Measurements from ENCODE around the gene IRF9. TPM values are rescaled to one million over a fixed set of nuclear protein-coding genes. Genes with fewer than 3 reads are reported as not detected.

IRF9 gene
- total RNA-seq, 2 experiments from 2014 or later: 172 to 209 TPM

DNA sequence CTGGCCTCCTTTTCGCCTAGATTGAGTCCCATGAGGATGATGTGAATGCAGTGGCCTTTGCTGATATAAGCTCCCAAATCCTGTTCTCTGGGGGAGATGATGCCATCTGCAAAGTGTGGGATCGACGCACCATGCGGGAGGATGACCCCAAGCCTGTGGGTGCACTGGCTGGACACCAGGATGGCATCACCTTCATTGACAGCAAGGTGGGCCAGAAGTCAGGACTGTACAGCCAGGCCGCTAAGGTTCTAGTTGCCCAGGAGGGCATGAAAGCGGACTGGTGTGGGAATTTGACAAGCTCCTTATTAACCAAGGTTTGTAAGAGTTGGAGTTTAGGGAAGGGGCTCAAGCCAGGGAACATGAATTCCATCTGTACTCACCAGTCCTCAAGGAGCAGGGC is 41.4 kb upstream of the IRF9 start:
- Mint-ChIP-seq H3K36me3 (ENCODE audit: low read depth) (peaks cover 59% of the 10 kb centered on the region), H3K4me3 (no peak overlapping the region), H3K9me3 (ENCODE audit: low read depth) (no peaks in the 10 kb centered on the region), H3K4me1 (peaks cover 23% of the 10 kb centered on the region), H3K27me3 (no peaks in the 10 kb centered on the region), H3K27ac (no peak overlapping the region)
- ATAC-seq (no peak), DNase-seq (no peak)
- CTCF ChIA-PET: interaction anchor here (0.6 kb wide), 1 partner anchor 391 kb away, joined by 5 read pairs; no protein-coding TSS in a partner anchor
- intact Hi-C loops (cut with DNase I, micrococcal nuclease): loop anchor here in 1 of 2 experiments (10.0 kb wide), 1 partner anchor 1025 kb away; the partner anchor contains the start of genes ACIN1 and C14orf119
- POLR2A ChIA-PET: interaction anchor here (1.0 kb wide), 1 partner anchor 41 kb away, joined by 3 read pairs; no protein-coding TSS in a partner anchor

DNA sequence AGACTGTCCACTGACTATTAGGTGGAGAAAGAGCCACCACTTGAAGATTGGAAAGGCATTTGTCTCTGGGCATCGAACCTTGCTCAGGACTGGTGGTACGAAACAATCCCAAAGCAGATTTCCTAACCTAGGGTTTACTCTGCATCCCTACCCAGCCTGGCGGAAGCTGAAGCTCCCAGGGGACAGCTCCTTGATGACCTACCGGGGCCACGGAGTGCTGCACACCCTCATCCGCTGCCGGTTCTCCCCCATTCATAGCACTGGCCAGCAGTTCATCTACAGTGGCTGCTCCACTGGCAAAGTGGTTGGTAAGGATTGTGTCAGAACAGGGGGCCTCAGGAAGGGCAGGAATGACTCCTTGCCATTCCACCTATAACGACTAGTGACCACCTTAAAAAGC is 39.9 kb upstream of the IRF9 start:
- intact Hi-C loops (cut with DNase I, micrococcal nuclease): no loop called here
- peaks cover 52% of the 10 kb centered on the region for H3K36me3 Mint-ChIP-seq (ENCODE audit: low read depth)
- no peak overlapping the region for H3K4me3 Mint-ChIP-seq
- no peak for ATAC-seq
- no peaks in the 10 kb centered on the region for H3K27me3 Mint-ChIP-seq
- no peak for DNase-seq
- CTCF ChIA-PET: interaction anchor here (1.7 kb wide), 1 partner anchor 13 kb away, joined by 5 read pairs; no protein-coding TSS in a partner anchor
- no peaks in the 10 kb centered on the region for H3K9me3 Mint-ChIP-seq (ENCODE audit: low read depth)
- H3K4me1 Mint-ChIP-seq: peaks cover 12% of the 10 kb centered on the region
- POLR2A ChIA-PET: no interaction called here
- no peak overlapping the region for H3K27ac Mint-ChIP-seq

DNA sequence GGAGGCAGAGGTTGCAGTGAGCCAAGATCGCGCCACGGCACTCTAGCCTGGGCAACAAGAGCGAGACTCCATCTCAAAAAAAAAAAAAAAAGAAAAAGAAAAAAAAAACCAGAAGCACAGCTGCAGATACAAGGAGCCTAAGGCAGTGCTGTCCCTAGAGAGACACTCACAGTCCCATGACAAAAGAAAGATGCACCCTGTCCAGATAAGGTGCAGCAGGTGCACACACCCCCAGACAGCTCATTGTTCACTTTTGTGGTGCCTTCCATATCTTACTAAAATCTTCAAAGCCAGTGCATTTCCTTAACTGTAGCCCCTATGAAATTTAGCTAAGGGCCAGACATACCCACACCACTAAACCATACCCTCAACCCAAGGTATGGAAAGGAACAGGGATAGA is 38.6 kb upstream of the IRF9 start:
- ChIA-PET CTCF (interaction anchor here (1.7 kb wide), 1 partner anchor 14 kb away, joined by 5 read pairs; no protein-coding TSS in a partner anchor), POLR2A (interaction anchor here (0.6 kb wide), 2 partner anchors 66 to 185 kb away, joined by 3 read pairs; partner anchors contain the start of gene IPO4)
- H3K4me1 Mint-ChIP-seq: peaks cover 5% of the 10 kb centered on the region
- H3K4me3 Mint-ChIP-seq: no peak overlapping the region
- ATAC-seq (no peak), DNase-seq (no peak)
- peaks cover 45% of the 10 kb centered on the region for H3K36me3 Mint-ChIP-seq (ENCODE audit: low read depth)
- intact Hi-C loops (cut with DNase I, micrococcal nuclease): no loop called here
- no peaks in the 10 kb centered on the region for H3K27me3 Mint-ChIP-seq
- no peaks in the 10 kb centered on the region for H3K9me3 Mint-ChIP-seq (ENCODE audit: low read depth)
- H3K27ac Mint-ChIP-seq: no peak overlapping the region

DNA sequence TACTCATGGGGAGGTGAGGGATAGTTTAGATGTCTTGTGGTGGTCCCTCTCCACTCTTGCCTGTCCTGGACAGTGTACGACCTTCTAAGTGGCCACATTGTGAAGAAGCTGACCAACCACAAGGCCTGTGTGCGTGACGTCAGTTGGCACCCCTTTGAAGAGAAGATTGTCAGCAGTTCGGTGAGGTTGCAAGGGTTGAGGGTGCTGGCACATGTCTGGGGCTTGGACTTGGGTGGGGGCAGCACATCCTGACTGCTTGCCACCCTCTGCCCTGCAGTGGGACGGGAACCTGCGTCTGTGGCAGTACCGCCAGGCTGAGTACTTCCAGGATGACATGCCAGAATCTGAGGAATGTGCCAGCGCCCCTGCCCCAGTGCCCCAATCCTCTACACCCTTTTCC is 38.2 kb upstream of the IRF9 start:
- peaks cover 42% of the 10 kb centered on the region for H3K36me3 Mint-ChIP-seq (ENCODE audit: low read depth)
- ATAC-seq (no peak), DNase-seq (no peak)
- H3K4me1 Mint-ChIP-seq: peaks cover 2% of the 10 kb centered on the region
- no peaks in the 10 kb centered on the region for H3K27me3 Mint-ChIP-seq
- H3K4me3 Mint-ChIP-seq: no peak overlapping the region
- intact Hi-C loops (cut with DNase I, micrococcal nuclease): no loop called here
- H3K9me3 Mint-ChIP-seq (ENCODE audit: low read depth): no peaks in the 10 kb centered on the region
- no peak overlapping the region for H3K27ac Mint-ChIP-seq
- CTCF ChIA-PET: no interaction called here
- POLR2A ChIA-PET: no interaction called here

DNA sequence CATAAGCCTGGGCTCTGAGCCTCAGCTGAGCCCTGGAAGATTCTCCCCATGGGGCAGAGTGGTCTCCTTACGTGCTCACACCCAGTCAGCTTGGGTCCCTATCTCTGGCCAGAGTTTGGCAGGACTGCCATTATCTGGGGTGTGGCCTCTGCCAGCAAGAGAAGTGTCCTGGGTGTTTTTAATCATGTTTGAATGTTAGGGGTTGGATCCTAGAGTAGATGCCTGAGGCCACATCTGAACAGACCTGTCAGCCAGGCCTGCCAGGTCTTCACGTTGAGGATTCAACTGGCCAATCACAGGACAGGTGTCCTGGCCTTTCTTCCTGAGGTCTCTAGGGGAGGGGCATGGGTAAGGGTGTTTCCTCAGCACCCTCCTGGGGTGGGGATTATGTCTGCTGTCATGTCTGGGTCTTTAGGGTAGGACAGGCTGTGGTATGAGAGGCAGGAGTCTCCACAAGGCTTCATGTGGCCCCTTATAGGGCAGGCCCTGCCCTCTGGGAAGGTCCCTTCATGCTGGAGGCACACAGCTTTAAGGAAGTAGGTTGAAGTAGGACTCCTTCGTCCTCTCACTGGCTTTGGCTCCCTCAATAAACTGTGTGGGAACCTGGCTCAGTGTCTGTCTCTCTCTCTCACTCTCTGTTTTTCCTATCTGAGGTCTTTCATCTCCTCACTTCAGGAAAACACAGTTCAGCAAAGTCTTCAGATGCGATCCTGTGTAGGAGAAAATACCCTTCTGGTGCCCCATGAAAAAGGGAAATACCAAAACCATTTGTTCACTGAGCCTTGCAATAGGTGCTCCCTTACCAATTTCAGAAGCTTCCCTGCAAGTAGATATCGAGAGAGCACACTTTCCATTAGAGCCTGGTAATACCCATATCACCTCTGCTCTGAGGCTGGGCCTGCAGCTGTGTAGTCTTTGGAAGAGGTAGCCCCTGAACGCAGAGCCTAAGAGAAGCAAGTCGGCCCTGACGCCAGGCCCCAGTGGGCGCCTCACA is 37.3 kb upstream of the IRF9 start:
- intact Hi-C loops (cut with DNase I, micrococcal nuclease): no loop called here
- Mint-ChIP-seq H3K27ac (no peak overlapping the region), H3K36me3 (ENCODE audit: low read depth) (peaks cover 34% of the 10 kb centered on the region), H3K4me3 (no peak overlapping the region), H3K9me3 (ENCODE audit: low read depth) (no peaks in the 10 kb centered on the region), H3K4me1 (peaks cover 2% of the 10 kb centered on the region), H3K27me3 (no peaks in the 10 kb centered on the region)
- POLR2A ChIA-PET: no interaction called here
- CTCF ChIA-PET: interaction anchor here (0.5 to 2.0 kb wide), 6 partner anchors 9 to 210 kb away, joined by 3 to 4 read pairs (median 3); partner anchors contain the start of genes CIDEB, DCAF11 and NRL
- no peak for DNase-seq
- no peak for ATAC-seq

DNA sequence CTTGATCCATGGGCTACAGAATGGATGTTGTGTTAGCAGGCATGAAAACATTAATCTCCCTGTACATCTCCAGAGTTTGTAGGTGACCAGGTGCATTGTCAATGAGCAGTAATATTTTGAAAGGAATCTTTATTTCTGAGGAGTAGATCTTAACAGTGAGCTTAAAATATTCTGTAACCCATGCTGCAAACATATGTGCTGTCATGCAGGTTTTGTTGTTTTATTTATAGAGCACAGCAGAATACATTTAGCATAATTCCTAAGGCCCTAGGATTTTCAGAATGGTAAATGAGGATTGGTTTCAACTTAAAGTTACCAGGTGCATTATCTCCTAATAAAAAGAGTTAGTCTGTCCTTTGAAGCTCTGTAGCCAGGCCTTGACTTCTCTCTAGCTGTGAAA is 34.1 kb upstream of the IRF9 start:
- Mint-ChIP-seq H3K4me3 (no peak overlapping the region), H3K4me1 (peaks cover 5% of the 10 kb centered on the region), H3K27me3 (no peaks in the 10 kb centered on the region), H3K9me3 (ENCODE audit: low read depth) (no peaks in the 10 kb centered on the region), H3K36me3 (ENCODE audit: low read depth) (peaks cover 14% of the 10 kb centered on the region), H3K27ac (no peak overlapping the region)
- ATAC-seq: no peak
- ChIA-PET CTCF (interaction anchor here (1.0 to 1.2 kb wide), 2 partner anchors 9 to 69 kb away, joined by 4 read pairs; no protein-coding TSS in a partner anchor), POLR2A (no interaction called here)
- DNase-seq: no peak
- intact Hi-C loops (cut with DNase I, micrococcal nuclease): no loop called here

DNA sequence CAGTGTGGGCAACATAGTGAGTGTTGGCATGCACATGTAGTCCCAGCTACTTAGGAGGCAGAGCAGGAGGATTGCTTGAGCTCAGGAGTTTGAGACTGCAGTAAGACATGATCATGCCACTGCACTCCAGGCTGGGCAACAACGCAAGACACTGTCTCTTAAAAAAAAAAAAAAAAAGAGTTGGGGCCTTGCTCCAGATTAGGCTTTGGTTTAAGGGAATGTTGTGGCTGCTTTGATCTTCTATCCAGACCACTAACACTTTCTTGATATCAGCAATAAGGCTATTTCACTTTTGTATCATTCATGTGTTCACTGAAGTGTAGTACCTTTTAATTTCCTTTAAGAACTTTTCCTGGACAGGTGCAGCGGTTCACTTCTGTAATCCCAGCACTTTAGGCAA is 33.4 kb upstream of the IRF9 start:
- Mint-ChIP-seq H3K27me3 (no peaks in the 10 kb centered on the region), H3K36me3 (ENCODE audit: low read depth) (peaks cover 11% of the 10 kb centered on the region), H3K27ac (no peak overlapping the region), H3K4me3 (no peak overlapping the region), H3K4me1 (peaks cover 10% of the 10 kb centered on the region), H3K9me3 (ENCODE audit: low read depth) (no peaks in the 10 kb centered on the region)
- ChIA-PET POLR2A (no interaction called here), CTCF (interaction anchor here (0.7 to 1.2 kb wide), 3 partner anchors 10 to 69 kb away, joined by 3 to 4 read pairs (median 4); no protein-coding TSS in a partner anchor)
- ATAC-seq (no peak), DNase-seq (no peak)
- intact Hi-C loops (cut with DNase I, micrococcal nuclease): no loop called here

DNA sequence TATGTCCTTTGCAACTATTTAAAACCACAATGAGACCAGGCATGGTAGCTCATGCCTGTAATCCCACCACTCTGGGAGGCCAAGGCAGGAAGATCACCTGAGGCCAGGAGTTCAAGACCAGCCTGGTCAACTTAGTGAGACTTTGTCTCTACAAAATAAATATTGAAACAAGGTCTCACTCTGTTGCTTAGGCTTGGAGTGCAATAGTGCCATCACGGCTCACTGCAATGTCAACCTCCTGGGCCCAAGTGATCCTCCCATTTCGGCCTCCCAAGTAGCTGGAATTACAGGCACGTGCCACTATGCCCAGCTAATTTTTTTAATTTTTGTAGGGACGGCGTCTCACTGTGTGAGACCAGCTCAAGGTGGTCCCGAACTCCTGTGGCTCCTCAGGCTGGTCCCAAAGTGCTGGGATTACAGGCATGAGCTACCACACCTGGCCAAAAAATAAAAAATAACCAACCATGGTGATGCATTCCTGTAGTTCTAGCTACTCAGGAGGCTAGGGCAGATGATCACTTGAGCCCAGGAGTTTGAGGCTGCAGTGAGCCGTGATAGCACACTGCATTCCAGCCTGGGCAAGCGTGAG is 31.6 kb upstream of the IRF9 start:
- Mint-ChIP-seq H3K9me3 (ENCODE audit: low read depth) (no peaks in the 10 kb centered on the region), H3K4me3 (no peak overlapping the region), H3K27ac (no peak overlapping the region), H3K4me1 (peaks cover 16% of the 10 kb centered on the region), H3K36me3 (ENCODE audit: low read depth) (peaks cover 2% of the 10 kb centered on the region), H3K27me3 (no peaks in the 10 kb centered on the region)
- POLR2A ChIA-PET: no interaction called here
- CTCF ChIA-PET: interaction anchor here (0.5 to 1.0 kb wide), 2 partner anchors 31 to 541 kb away, joined by 3 to 4 read pairs; no protein-coding TSS in a partner anchor
- intact Hi-C loops (cut with DNase I, micrococcal nuclease): no loop called here
- no peak for DNase-seq
- ATAC-seq: no peak

DNA sequence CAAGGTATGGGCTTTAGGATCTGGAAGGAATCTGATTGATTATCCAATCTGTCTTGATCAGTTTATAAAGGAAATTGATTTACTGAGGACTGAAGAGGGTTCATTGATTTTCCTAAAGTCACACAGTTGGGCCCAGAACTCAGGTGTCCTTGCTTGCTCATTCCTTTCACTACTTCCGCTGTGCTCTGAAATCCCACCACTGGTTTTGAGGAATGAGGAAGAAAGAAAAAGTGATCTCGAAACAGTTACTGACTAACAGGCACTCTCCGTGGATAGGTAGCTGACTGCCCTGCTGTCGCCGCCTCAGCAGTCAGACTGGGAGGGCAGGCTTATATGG is 30.7 kb upstream of the IRF9 start, which contains the start of gene FITM1:
Gene FITM1, plus strand, starts transcription at position 280 of the 337 bp plus-strand sequence. CDS start 905 bp downstream, outside the sequence.
- DNase-seq (no peak), ATAC-seq (no peak)
- ChIA-PET POLR2A (interaction anchor here (0.6 kb wide), 1 partner anchor 145 kb away, joined by 3 read pairs; no protein-coding TSS in a partner anchor), CTCF (interaction anchor here (0.6 to 1.0 kb wide), 3 partner anchors 8 to 575 kb away, joined by 3 to 4 read pairs (median 3); no protein-coding TSS in a partner anchor)
- Mint-ChIP-seq H3K27ac (peak within 1 kb of the TSS; percentile 1), H3K4me3 (no peak within 1 kb of the TSS), H3K27me3 (no peaks in the 10 kb centered on the region), H3K9me3 (ENCODE audit: low read depth) (no peaks in the 10 kb centered on the region), H3K36me3 (ENCODE audit: low read depth) (no peaks in the 10 kb centered on the region), H3K4me1 (peaks cover 21% of the 10 kb centered on the region)
- intact Hi-C loops (cut with DNase I, micrococcal nuclease): no loop called here

DNA sequence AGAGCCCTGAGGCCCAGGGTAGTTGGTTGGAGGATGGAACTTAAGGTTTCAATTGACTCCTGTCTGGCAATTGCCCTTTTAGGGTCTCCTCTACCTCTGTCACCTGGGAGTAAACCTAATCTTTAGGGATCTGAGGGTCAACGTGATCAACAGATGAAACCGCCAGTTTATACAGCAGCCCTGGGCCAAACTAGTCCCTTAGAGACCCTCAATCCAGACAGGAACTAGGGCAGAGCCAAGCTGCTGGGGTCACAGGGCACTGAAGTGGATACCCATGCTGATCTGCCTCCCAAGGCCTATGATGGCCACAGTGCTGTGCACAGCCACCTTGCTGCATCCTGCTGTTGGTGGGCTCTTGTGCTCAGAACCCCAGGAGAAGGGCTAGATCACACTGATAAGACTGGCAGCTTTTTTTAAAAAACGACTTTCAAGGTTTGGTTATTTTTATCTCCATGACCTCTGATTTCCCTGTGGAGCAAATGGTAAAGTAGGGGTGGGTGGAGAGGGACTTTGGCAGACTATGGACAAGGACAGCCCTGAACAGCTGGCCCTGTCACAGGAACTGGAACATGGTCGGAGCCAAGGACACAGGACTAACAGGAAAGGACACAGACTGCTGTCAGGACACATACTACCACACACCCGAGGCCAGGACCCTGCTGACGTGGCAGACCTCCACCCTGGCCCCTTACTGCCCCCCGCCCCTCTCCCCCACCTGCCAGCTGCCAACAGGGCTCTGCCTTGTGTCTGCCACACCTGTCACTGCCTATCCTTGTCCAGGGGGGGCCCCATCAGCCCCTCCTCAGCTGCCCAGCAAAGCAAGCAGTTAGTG is 30.1 kb upstream of the IRF9 start:
- ATAC-seq: no peak
- CTCF ChIA-PET: interaction anchor here (0.6 to 1.0 kb wide), 5 partner anchors 9 to 1141 kb away, joined by 3 to 4 read pairs (median 3); no protein-coding TSS in a partner anchor

More for the DNA sequence above, 30.1 kb upstream of the IRF9 start:
- Mint-ChIP-seq H3K36me3 (ENCODE audit: low read depth) (no peaks in the 10 kb centered on the region), H3K27me3 (no peaks in the 10 kb centered on the region), H3K4me1 (peaks cover 23% of the 10 kb centered on the region), H3K27ac (peak overlapping the region; percentile 1), H3K9me3 (ENCODE audit: low read depth) (no peaks in the 10 kb centered on the region), H3K4me3 (no peak overlapping the region)
- DNase-seq: no peak
- intact Hi-C loops (cut with DNase I, micrococcal nuclease): no loop called here
- POLR2A ChIA-PET: no interaction called here

Data from activated CD4-positive, alpha-beta T cell treated with anti-CD3 and anti-CD28 coated beads for 36 hours (primary cell).